GM18499 (cell line): ENCODE results near the gene STK11IP.
"Not testable (repeated sequence)": the region's sequence is repeated elsewhere in the genome, so short reads cannot be mapped to it uniquely, and the experiment has no call there.

Experiments
- ATAC-seq: cut with Tn5 transposase; IDR thresholded peaks from one replicate; pipeline ENCODE4 v1.9.1; 2021; ENCODE audit warnings: moderate number of reproducible peaks; ENCODE audit not compliant: insufficient read depth, unreplicated experiment

Gene STK11IP

DNA sequence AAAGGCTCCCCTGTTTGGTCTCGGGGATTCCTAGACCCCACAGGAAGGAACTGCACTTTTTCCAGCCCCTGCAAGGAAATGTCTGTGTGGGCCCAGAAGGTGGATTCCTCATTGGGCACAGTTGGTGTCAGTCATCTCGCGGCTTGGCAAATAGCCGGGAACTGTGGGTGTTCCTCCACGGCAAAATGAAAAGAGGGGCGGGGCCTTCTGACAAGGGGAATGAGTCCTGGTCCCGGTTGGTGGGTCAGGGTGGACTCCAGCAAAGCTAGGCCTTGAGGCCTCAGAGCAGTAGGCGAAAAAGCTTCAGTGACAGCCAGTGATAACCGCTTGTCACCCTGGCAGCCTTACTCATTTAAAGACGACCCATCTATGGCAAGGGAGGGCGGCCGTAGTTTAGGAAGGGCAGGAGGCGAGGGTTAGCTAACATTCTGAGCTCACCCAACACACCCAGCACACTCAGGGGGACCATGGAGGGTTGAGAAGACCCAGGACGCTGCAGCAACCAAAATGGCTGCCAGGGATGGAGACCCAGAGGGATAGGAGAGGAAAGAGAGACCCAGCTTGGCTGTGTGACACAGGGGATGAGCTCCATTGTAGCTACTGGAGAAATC, 46.2 kb downstream of the STK11IP start:
- ATAC-seq, result no peak

DNA sequence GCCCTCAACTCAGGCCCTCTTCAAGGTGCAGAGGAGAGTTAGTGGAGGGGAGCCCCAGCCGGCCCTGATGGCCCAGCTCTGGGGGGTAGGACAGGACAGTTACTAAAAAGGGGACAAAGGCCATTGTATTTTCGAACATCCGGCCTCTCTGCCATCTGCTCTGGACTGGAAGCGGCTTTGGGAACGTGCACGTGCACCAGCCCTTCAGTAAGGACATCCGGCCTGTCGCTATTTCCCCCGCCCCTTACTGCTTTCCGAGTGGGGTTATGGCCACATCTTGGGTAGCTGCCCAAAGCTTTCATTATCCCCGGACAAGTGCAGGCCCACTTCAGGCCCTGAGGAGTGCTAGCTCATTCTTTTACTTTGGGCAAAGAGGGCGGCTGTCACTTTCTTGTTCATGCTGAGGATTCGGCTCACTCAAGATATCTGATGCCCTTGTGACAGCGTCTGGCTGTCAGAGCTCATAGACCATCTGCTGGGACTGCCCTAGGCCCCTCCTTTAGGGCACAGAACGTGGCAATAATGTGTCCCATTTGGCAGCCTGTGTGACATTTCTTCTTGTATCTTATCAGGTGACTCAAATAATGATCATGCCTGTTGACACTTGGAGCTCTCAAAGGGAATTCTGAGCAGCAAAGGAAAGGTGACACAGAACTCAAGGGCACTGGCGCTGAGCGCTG, 47.3 kb downstream of the STK11IP start:
- ATAC-seq, result no peak

DNA sequence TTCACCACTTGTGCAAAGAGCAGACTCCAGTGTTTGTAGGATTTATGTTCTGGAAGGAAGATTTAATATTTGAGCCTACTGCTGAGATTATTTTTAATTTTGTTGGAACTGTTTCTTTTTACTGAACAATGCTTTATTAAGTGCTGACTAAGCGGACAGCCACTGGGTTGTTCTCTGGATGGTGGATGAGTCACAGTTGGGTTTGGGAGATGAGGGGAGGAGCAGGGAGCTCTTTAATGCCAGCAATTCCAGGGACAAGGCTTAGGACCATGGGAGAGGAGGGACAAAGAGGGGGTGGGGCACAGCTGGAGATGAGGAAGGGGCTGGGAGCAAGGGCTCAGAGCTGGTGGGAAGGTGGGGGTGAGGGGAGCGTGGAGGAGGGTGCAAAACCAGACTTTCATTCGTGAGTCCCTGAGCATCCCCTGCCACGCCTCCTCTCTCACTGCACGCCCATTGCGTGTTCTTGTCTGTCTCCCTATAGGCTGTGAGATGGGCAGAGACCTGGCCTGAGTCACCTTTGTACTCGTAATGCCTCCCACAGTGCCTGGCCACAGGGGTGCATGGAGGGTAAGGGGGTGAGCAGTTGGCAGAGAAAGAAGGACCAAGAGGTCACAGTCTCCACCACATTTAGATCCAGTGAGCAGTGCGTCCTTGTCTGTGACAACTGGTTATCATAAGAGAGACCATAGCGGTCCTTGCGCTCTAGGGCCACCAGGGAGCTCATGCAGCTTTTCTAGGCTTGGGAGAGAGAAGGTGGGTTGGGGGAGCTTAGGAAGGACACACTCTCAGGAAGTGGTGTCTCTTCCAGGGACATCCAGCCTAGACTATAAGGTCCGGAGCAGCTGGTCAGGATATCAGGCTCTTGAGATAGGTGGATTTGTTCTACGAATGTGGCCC, 48.2 kb downstream of the STK11IP start:
- no peak for ATAC-seq

DNA sequence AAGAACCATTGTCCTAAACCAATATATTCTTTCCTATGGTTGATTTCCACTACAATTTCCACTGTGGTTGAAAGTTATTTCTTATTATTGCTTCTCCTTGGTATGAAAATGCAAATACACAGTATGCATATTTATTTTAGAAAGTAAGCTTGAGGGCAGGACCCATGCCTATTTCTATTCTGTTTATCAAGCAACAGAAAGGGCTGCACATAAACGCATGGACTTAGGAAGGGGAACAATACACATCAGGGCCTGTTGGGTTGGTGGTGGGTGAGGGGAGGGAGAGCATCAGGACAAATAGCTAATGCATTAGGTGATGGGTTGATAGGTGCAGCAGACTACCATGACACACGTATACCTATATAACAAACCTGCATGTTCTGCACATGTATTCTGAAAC, 50.5 kb downstream of the STK11IP start:
- ATAC-seq, result no peak

DNA sequence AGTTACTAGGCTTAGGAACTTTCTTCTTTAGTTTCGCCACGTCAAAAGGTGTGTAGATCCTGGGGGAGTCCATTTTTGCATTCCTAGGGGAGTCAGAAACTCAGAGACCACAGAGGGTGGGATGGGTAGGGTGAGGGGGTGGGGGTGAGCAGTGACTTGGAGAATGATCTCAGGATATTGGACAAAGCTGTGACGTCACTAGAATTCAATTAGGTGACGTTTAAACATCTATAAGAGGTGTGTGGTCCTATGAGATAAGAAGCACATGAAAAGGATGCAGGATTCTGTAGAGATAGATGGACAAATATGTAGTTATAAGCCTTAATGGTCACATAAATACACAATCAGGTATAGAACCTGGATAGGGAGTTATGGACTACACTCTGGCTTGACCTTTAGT, 51.3 kb downstream of the STK11IP start:
- no peak for ATAC-seq

DNA sequence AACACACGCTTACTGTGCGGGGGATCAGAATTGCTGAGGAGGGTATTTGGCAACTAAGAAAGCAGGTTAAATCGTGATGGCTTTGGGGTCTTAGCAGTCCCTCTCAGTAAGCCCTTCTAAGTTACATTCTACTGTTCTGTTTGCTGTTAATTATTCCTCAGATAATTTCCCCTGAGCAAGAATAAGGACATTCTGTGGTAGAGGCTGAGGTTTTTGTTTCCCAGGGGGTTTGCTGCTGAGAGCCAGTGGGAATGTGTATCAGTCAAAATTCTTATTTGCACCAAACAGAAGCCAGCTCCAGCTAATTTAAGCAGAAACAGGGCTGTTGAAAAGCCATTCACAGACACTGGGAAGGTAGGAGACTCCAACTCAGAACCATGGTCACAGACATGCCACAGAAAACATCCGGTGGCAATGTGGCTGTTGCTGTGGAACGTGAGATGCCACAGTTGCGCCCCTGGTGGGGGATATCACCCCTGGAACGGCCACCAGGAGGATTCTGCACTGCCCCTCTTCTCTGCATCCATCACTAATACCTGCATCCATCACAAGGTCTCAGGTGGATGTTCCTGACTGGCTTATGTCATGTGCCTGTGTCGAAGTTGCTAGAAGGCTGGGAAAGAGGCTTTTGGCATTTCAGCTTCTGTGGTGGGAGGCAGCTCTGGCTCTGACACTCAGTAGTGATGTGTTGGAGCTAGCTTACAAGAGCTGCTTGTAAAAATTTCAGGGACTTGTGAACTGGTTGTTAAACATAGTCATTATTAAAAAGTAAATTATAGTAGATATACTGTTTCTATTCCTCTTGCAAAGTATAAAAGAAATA, 53.0 kb downstream of the STK11IP start:
- no peak for ATAC-seq

DNA sequence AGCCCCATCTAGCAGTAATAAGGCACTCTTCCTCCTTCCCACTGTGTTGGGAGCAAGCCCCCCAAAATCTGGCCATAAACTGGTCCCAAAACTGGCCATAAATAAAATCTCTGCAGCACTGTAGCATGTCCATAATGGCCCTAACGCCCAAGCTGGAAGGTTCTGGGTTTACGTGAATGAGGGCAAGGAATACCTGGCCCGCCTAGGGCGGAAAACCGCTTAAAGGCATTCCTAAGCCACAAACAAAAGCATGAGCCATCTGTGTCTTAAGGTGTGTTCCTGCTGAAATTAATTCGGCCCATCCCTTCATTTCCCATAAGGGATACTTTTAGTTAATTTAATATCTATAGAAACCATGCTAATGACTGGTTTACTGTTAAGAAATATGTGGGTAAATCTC, 54.0 kb downstream of the STK11IP start:
- ATAC-seq, result not testable (repeated sequence)

DNA sequence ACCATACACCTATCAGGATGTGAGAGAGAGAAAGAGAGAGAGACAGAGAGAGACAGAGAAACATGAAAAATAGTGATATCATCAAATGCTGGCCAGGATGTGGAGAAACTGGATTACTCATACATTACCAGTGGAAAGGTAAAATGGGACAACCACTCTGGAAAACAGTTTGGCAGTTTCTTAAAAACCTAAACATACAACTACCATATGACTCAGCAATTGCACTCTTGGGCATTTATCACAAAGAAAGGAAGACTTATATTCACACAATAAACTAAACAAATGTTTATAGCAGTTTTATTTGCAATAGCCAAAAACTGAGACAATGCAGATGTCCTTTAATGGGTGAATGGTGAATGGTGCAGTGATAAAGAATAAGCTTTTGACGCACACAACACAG, 58.9 kb downstream of the STK11IP start:
- ATAC-seq, result no peak

DNA sequence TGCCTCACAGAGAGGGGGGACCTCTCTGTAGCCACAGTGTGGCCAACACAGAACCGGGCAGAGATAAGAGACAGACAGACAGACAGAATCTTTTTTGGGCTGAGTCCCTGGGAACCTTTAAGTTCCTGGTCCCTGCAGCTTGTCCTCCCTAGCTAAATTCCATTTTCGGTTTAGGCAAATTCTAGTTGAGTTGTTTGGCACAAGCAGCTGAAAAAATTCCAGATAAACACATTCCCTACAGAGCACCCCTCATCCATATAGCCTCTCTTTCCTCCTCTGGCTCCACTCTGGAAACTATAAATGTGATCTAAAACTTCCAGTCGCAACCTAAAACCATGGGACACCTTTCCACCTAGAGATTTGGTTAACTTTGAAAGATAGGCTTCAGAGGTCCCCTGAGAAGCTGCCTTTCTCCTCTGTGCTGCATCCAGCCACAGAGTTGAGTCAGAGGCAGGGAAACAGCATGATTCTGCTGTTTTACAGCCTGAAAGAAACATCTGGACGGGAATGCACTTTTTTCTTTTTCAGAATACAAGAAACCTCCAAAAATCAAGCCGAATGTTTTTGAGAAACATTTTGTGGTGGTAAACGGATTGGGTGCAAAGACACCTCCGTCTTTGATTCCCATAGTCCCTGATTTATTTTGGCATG, 60.7 kb downstream of the STK11IP start:
- ATAC-seq, result no peak

DNA sequence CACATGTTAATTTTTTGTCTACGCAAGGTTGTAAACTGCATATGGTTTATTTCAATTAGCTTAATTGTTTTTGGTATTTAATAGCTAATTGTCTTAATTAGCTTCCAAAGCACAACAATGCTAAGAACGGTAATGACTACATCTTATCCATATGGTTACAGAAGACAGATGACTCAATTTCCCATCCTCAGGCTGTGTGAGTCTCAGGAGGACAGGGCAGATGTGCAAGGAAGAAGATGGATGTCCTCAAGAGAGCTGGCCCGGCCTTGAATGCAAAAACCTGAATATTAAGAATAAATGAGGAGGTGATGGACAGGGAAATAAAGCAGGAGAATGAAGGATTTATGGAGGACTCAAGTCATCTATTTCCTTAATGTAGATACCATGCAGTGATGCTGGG, 61.2 kb downstream of the STK11IP start:
- ATAC-seq, result no peak

DNA sequence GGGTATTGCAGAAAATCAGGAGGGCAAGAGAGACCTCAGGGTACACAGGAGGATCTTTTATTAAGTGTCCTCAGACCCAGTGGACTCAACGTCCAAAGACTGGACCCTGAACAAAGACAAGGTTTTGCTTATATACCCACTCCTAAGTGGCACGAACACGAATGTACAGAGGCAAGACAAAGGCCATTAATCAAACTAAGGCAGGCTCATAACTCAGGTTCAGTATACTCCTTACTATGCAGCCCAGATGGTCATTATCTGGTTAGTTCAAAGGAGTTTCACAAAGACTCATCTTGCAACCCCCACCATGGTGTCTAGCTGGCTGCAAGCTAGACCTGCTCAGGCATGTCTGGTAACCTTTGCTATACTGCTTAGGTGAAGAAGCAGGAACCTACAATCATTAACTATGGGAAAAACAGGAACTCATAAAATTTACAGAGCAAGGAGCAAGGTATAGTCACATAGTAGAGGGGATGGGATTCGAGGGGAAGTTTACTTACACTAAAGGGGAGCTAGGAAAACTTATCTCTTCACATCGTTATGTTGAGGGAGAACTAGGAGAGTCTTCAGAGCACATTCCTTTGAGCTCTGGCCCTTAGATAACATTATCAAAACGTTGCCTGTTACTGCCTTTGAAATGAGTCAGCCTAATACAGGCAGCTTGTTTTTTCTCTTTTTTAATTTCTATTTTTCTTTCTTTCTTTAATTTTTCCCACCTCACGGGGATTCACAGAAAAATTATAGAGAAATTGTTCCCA, 63.7 kb downstream of the STK11IP start:
- ATAC-seq, result peak; percentile 96

DNA sequence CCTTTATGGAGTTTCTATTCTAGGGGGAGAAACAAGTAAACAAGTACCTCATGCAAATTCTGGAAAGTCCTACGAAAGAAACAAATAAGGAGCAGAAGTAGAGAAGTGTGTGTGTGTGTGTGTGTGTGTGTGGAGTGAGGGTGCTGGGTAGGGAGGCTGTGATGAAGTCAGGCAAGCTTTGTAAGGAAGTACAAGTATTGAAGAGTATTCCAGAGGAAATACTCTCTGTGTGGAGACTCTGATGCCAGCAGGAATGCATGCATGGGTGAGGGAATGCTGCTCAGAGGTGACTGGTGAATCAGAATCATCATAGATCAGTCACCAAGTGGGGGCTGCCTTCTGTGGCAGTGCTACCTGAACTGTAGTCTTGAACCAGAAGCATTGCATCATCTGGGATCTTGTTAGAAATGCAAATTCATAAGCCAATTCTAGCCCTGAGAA, 64.3 kb downstream of the STK11IP start:
- no peak for ATAC-seq

DNA sequence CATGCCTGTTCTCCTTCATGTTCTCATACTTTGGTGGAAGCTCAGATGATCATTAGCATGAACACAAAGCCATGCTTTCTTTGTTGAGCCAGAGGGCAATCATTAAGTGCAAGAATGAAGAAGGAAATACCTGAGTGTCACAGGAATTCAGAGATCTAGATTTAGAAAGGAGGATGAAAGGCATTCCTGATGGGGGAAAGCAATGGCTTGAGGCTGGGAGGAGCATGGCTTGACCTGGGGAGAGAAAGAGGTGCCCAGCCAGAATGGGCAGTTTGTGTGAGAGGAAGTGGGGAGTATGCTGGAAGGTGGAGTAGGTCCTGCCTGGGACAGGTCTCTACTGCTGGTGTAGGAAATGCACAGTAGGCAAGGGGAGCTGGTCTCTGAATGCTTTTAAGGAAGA, 64.9 kb downstream of the STK11IP start:
- ATAC-seq, result no peak

DNA sequence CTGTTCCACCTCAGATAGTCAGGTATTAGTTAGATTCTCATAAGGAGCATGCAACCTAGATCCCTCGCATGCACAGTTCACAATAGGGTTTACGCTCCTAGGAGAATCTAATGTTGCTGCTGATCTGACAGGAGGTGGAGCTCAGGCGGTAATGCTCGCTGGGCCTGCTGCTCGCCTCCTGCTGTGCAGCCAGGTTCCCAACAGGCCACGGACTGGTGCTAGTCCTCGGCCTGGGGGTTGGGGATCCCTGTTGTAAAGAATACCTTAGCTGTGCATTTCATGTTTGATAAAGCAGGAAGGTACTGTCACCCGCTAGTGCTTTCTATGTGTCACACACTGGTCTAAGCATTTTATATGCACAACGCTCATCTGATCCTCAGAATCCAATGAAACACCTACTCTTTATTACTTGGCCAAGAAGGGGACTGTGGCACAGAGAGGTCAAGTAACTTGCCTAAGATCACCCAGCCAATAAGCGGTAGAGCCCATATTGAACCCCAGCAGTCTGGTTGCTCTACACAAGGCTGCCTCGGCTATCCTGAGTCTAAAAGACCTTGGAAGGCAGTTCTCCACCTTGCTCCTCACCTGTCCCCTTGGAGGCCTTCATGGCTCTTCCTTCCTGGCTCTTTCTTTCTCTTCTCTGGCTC, 65.6 kb downstream of the STK11IP start:
- no peak for ATAC-seq

DNA sequence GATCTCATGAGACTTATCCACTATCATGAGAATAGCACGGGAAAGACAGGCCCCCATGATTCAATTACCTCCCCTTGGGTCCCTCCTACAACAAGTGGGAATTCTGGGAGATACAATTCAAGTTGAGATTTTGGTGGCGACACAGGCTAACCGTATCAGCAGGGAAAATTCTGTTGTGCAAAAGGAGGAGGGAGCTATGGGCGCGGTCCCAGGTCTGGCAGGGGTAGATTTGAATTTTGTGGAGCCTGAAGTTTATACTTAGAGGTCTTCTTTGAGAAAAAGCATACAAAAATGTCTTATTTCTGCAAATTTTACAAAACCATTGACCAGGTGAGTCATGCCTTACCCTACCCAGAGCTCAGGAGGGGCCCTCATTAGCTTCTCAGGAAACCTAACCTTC, 66.4 kb downstream of the STK11IP start:
- no peak for ATAC-seq

DNA sequence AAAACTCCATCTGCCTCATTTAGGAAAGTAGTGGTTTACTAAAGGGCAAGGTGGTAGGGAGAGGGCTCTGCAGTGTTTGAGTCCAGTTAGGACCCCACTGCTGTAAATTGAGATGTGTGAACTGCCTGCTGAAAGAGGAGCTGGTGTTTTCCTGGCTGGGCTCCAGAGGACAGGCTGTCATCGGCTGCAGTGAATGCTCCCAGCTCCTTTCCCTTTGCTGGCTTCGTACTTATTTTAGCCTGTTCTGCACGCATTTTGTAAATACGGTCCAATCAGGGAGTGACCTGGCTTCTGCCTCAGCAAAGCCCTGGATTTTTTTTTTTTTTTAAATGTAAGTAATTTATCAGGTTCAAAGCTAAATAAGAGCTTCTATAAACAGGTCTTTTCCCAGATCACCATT, 67.3 kb downstream of the STK11IP start:
- ATAC-seq, result no peak

DNA sequence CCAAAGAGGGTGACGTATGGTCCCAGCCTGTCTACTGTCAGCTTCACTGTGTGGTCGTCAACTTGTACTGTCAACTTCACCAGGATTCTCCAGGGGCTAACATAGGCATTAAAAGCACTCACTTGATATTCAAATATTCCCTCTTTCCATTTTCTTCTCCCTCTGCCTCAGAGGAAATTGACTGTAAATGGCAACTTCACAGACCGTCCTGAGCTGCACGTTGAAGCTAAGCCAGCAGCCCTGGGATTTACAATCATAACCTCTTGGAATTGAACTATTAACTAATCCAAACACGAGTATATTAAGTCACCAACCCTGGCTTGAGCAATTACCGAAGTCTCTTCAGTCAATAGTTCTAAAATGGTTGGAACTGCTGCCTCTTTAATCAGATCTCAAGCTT, 68.3 kb downstream of the STK11IP start:
- no peak for ATAC-seq
